ENCODE results near the gene TTC28.
"Not testable (repeated sequence)": the region's sequence is repeated elsewhere in the genome, so short reads cannot be mapped to it uniquely, and the experiment has no call there.

TTC28 gene

GRCh38 chr22:28120691-28121592, 558.7 kb downstream of the TTC28 start:
- DNase-seq = no peak

- no peak for DNase-seq
These were observed 560.5 kb downstream of the TTC28 start for GRCh38 chr22:28118957-28119631.

GRCh38 chr22:28116219-28116673, 563.4 kb downstream of the TTC28 start:
- DNase-seq = no peak

- no peak for DNase-seq
These were observed 564.2 kb downstream of the TTC28 start for GRCh38 chr22:28115426-28115825.

- DNase-seq = no peak
These were observed 567.0 kb downstream of the TTC28 start for GRCh38 chr22:28112548-28113043.

DNA sequence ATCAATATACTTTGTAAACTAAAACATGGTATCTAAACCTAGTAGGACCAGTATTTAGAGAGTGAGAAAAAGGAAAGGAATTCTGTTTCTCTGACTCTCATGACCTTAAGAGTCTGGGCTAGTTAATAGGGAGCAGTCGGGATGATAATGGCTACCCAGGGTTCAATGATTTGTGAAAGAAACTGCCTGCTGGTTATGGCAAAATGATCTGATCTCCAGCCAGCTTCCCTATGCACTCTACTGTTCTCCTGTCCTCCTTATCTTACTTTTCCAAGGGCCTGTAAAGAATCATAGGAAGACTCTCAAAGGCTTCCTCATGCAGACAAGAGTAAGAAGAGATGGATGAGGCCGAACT, 567.5 kb downstream of the TTC28 start:
- no peak for DNase-seq

- DNase-seq = no peak
These were observed 568.0 kb downstream of the TTC28 start for GRCh38 chr22:28111501-28112189.

GRCh38 chr22:28108851-28109250, 570.8 kb downstream of the TTC28 start:
- DNase-seq = no peak

DNA sequence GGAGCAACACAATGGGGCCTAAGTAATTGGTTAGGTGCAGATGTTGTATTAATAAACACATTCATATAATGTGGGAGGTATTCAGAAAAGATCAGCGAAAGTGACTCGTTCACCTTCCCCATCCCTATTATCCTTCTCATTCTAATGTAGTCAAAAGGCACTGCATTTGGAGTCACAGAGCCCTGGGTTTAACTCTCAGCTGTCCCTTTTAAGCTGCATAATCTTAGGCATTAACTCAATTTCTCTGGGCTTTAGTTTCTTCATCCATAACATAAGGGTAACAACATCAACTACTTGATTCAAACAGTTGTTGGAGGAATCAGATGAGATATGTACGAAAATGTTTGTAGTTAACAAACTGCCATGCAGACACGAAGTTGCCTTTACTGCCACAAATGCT, 573.0 kb downstream of the TTC28 start:
- DNase-seq = no peak

- DNase-seq = no peak
These were observed 573.7 kb downstream of the TTC28 start for GRCh38 chr22:28105988-28106387.

DNA sequence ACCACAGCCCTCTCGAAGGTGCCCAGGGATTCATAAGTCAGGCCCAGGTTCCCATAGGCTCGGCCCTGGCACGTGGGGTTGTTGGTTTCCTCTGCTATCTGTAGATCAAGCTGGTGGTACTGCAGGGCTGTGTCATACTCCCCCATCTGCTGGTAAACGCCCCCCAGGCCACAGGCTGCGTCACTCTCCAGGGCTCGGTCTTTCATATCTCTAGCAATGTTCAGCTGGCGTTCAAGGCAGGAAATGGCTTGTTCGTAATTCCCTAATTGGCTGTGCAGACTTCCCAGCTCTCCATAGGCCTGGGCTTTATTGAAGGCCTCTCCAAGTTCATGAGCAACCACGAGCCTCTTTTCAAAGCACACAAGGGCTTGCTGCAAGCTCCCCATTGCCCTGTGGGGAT, 574.2 kb downstream of the TTC28 start:
- DNase-seq = no peak

- no peak for DNase-seq
These were observed 576.0 kb downstream of the TTC28 start for GRCh38 chr22:28103596-28103995.

- DNase-seq = no peak
These were observed 577.4 kb downstream of the TTC28 start for GRCh38 chr22:28102151-28102812.

GRCh38 chr22:28097627-28098026, 582.0 kb downstream of the TTC28 start:
- DNase-seq = no peak

DNA sequence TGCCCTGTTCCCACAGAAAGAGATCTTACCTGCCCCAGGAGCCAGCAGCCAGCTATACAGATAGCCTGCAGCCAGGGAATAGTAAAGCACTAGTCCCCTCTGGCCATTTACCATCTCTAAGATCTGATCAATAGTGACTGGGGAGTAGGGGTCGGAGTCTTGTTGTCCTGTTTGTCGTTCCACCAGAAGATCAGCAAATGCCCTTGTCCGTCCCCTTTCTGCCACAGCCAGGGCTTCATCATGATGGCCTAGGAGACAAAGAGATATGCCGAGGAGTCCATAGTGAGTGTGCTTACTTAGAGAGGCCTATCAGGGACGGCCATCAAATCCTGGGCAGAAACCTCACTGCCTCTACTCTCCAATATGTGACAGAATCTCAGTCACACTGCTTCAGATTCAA, 583.5 kb downstream of the TTC28 start:
- DNase-seq = no peak

- DNase-seq = no peak
These were observed 584.1 kb downstream of the TTC28 start for GRCh38 chr22:28095316-28096095.

DNA sequence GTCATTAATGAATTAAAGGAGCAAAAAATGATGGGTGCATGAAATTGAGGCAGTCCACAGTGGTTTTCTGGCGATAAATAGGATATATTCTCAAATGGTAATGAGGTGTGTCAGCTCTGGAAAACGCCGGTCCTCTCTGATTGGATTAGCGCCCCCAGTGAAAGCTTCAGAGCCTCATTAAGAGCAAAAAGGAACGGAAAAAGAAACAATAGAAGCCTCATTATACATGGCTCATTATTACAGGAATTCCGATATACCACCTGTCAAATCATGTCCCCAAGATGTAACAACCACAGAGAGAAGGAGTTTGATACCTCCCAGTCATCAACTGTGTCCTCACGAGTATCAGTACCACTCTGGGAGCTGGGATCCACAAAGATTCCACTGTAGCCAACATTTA, 584.9 kb downstream of the TTC28 start:
- DNase-seq = no peak

- no peak for DNase-seq
These were observed 585.9 kb downstream of the TTC28 start for GRCh38 chr22:28093711-28094110.

DNA sequence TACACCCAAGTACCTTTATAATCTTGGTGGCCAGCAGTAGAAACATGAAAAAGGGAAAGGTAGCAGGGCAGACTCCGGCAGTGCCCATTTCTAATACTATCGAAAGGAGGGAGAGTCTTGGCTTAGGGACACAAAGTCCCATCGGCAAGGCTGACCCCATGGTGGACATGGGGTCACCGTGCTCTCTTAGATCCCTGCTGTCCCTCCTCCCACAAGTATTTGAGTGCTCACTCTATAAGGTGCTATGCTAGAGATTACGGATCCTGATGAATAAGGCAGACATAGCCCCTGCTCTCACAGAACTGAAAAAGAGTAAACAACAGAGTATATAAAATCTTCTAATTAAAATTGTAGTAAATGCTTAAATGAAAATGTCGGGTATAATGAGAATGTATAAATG, 588.2 kb downstream of the TTC28 start:
- DNase-seq = no peak

- not testable (repeated sequence) for DNase-seq
These were observed 590.1 kb downstream of the TTC28 start for GRCh38 chr22:28089541-28089940.

- DNase-seq = no peak
These were observed 602.5 kb downstream of the TTC28 start for GRCh38 chr22:28077166-28077565.

GRCh38 chr22:28075358-28075981, 604.2 kb downstream of the TTC28 start:
- no peak for DNase-seq
